H1 (cell line): Measurements from ENCODE around the gene CTSW. TPM values are rescaled to one million over a fixed set of nuclear protein-coding genes. Genes with fewer than 3 reads are reported as not detected.
A peak's percentile ranks its signal among the peaks of the same experiment; 100 is the strongest.

Source experiments
- CTCF ChIA-PET: fragments of 300-600 bp; sonication (Branson Sonifier 250); formaldehyde crosslinking; loops from one replicate; lab custom pipeline; 2021; ENCODE audit not compliant: partially characterized antibody; lab: Charles Lee
- POLR2A ChIA-PET: fragments of 300-600 bp; sonication (Branson Sonifier 250); formaldehyde crosslinking; loops from one replicate; lab custom pipeline; 2021; ENCODE audit warnings: inconsistent platforms; ENCODE audit not compliant: partially characterized antibody; lab: Charles Lee
- DNase-seq, 2 experiments: peaks; one replicate each; pipeline versions ENCODE4 v3.0.0 to v3.0.0-alpha.2; 2010 to 2022; ENCODE audit warnings: low spot score in 2 of 2, low read depth in 1 of 2, mixed read lengths in 1 of 2
- FAIRE-seq: peaks from 2 replicates; lab custom pipeline; 2011; peaks lifted over from hg19 to GRCh38; lab: Jason Lieb, UNC
- H2AFZ ChIP-seq: 2 replicates; pipeline ENCODE4 v1.8.1; 2012; ENCODE audit warnings: low read length, inconsistent platforms
- H2AK5ac ChIP-seq: 2 replicates; pipeline ENCODE4 v1.6.1; 2013; ENCODE audit warnings: low read depth, low read length
- H2BK120ac ChIP-seq: replicated peaks from 2 replicates; pipeline ENCODE3; 2013; ENCODE audit warnings: low read depth, low read length, inconsistent platforms
- H2BK12ac ChIP-seq: 2 replicates; pipeline ENCODE4 v1.6.1; 2013; ENCODE audit warnings: low read depth, low read length
- H2BK15ac ChIP-seq: 2 replicates; pipeline ENCODE4 v1.6.1; 2013; ENCODE audit warnings: low read length
- H2BK20ac ChIP-seq: 2 replicates; pipeline ENCODE4 v1.6.1; 2013; ENCODE audit warnings: low read length
- H2BK5ac ChIP-seq: 2 replicates; pipeline ENCODE4 v1.6.1; 2013; ENCODE audit warnings: low read depth, low read length
- H3K14ac ChIP-seq: 2 replicates; pipeline ENCODE4 v1.6.1; 2013; ENCODE audit warnings: inconsistent platforms; ENCODE audit not compliant: insufficient read length
- H3K18ac ChIP-seq: 2 replicates; pipeline ENCODE4 v1.6.1; 2013; ENCODE audit warnings: low read length; ENCODE audit errors: extremely low read depth
- H3K23ac ChIP-seq: 2 replicates; pipeline ENCODE4 v1.6.1; 2013; ENCODE audit warnings: inconsistent platforms; ENCODE audit not compliant: insufficient read length
- H3K23me2 ChIP-seq: 2 replicates; pipeline ENCODE4 v1.6.1; 2013; ENCODE audit warnings: low read depth, low read length
- H3K27ac ChIP-seq: 2 replicates; pipeline ENCODE4 v1.6.1; 2011; ENCODE audit warnings: low read depth, low read length, inconsistent platforms
- H3K27me3 ChIP-seq, 4 experiments: replicated peaks in 1 of 4; 1 replicate in 1 of 4; 2 replicates in 3 of 4; pipeline versions ENCODE4 v1.6.1 to v1.8.1; 2011 to 2013; ENCODE audit warnings: low read length in 3 of 4, mild to moderate bottlenecking in 3 of 4, inconsistent platforms in 2 of 4, mixed read lengths in 2 of 4, moderate library complexity in 1 of 4; ENCODE audit not compliant: control insufficient read depth in 3 of 4, insufficient read depth in 3 of 4; ENCODE audit errors: extremely low read depth in 1 of 4
- H3K36me3 ChIP-seq, 4 experiments: 2 replicates each; pipeline versions ENCODE4 v1.6.1 to v1.8.1; 2011 to 2013; ENCODE audit warnings: mild to moderate bottlenecking in 4 of 4, low read length in 3 of 4, moderate library complexity in 2 of 4, control low read depth in 1 of 4, inconsistent platforms in 1 of 4; ENCODE audit not compliant: insufficient read depth in 4 of 4, control insufficient read depth in 2 of 4
- H3K4ac ChIP-seq: replicated peaks from 2 replicates; pipeline ENCODE3; 2013; ENCODE audit warnings: low read length, low read depth, mixed read lengths, inconsistent platforms; ENCODE audit not compliant: insufficient read length
- H3K4me1 ChIP-seq, 4 experiments: replicated peaks in 1 of 4; 1 replicate in 1 of 4; 2 replicates in 3 of 4; pipeline versions ENCODE4 v1.6.1 to v1.8.1; 2011 to 2013; ENCODE audit warnings: low read length in 3 of 4, inconsistent platforms in 2 of 4, mixed read lengths in 1 of 4; ENCODE audit not compliant: insufficient read depth in 4 of 4, control insufficient read depth in 3 of 4
- H3K4me2 ChIP-seq, 2 experiments: 2 replicates each; pipeline versions ENCODE4 v1.6.1 to v1.8.1; 2011 to 2013; ENCODE audit warnings: low read depth in 2 of 2, low read length in 2 of 2, control low read depth in 1 of 2, inconsistent platforms in 1 of 2, mild to moderate bottlenecking in 1 of 2; ENCODE audit not compliant: insufficient read depth in 1 of 2
- H3K4me3 ChIP-seq, 4 experiments: fragments of 200-600, 300-600 bp in 1 of 4; sonication (generic), shearing (Covaris generic), sonication (Bioruptor Twin) in 1 of 4; 2 replicates each; pipeline versions ENCODE4 v1.5.1 to v1.8.1; 2011 to 2016; ENCODE audit warnings: low read length in 4 of 4, low read depth in 3 of 4, control low read depth in 2 of 4, inconsistent platforms in 2 of 4, mild to moderate bottlenecking in 2 of 4, mixed read lengths in 1 of 4, moderate library complexity in 1 of 4; ENCODE audit not compliant: insufficient read depth in 2 of 4; ENCODE audit errors: extremely low read depth in 1 of 4
- H3K56ac ChIP-seq: replicated peaks from 2 replicates; pipeline ENCODE3; 2013; ENCODE audit warnings: low read depth, mild to moderate bottlenecking, mixed read lengths, low read length, inconsistent platforms; ENCODE audit not compliant: insufficient read length
- H3K79me1 ChIP-seq: 2 replicates; pipeline ENCODE4 v1.6.1; 2013; ENCODE audit warnings: low read depth, low read length, control low read depth
- H3K79me2 ChIP-seq, 2 experiments: 2 replicates each; pipeline versions ENCODE4 v1.6.1 to v1.8.1; 2012 to 2013; ENCODE audit warnings: low read length in 2 of 2, mild to moderate bottlenecking in 2 of 2, inconsistent platforms in 1 of 2; ENCODE audit not compliant: insufficient read depth in 2 of 2, control insufficient read depth in 1 of 2
- H3K9ac ChIP-seq, 4 experiments: replicated peaks in 1 of 4; 1 replicate in 1 of 4; 2 replicates in 3 of 4; pipeline versions ENCODE4 v1.6.1 to v1.8.1; 2011 to 2013; ENCODE audit warnings: low read depth in 3 of 4, low read length in 3 of 4, control low read depth in 2 of 4, mild to moderate bottlenecking in 2 of 4, moderate library complexity in 2 of 4, inconsistent platforms in 1 of 4; ENCODE audit errors: extremely low read depth in 1 of 4
- H3K9me3 ChIP-seq, 2 experiments: 2 replicates each; pipeline versions ENCODE4 v1.6.1 to v1.8.1; 2012 to 2013; ENCODE audit warnings: mild to moderate bottlenecking in 2 of 2, moderate library complexity in 2 of 2, control low read depth in 1 of 2, inconsistent platforms in 1 of 2, low read depth in 1 of 2, low read length in 1 of 2, mixed read lengths in 1 of 2; ENCODE audit not compliant: insufficient read depth in 2 of 2
- H4K20me1 ChIP-seq, 2 experiments: replicated peaks in 1 of 2; 2 replicates each; pipeline versions ENCODE3 to v1.8.1; 2011 to 2013; ENCODE audit warnings: inconsistent platforms in 2 of 2, low read length in 2 of 2, mild to moderate bottlenecking in 1 of 2; ENCODE audit not compliant: insufficient read depth in 2 of 2, control insufficient read depth in 1 of 2
- H4K5ac ChIP-seq: 2 replicates; pipeline ENCODE4 v1.6.1; 2013; ENCODE audit warnings: low read length, low read depth, mixed read lengths, inconsistent platforms; ENCODE audit not compliant: insufficient read length
- H4K8ac ChIP-seq: 2 replicates; pipeline ENCODE4 v1.8.0; 2013; ENCODE audit warnings: mild to moderate bottlenecking, moderate library complexity, low read length, inconsistent platforms; ENCODE audit not compliant: insufficient read depth; ENCODE audit errors: extremely low read depth
- H4K91ac ChIP-seq: replicated peaks from 2 replicates; pipeline ENCODE3; 2013; ENCODE audit warnings: low read length, mixed read lengths, inconsistent platforms; ENCODE audit not compliant: insufficient read length
- CHD2 ChIP-seq: IDR thresholded peaks from 2 replicates; pipeline ENCODE4 v1.6.1; 2012; ENCODE audit warnings: low read length, improper control_type of control experiment
- POLR2AphosphoS5 ChIP-seq: IDR thresholded peaks from 2 replicates; pipeline ENCODE4 v1.6.1; 2011; ENCODE audit warnings: low read depth, low read length
- RAD21 ChIP-seq, 2 experiments: IDR thresholded peaks in 1 of 2; conservative IDR thresholded peaks in 1 of 2; 2 replicates each; pipeline ENCODE4 v1.6.1; 2011; ENCODE audit warnings: low read depth in 2 of 2, low read length in 2 of 2, improper control_type of control experiment in 1 of 2, inconsistent platforms in 1 of 2, mild to moderate bottlenecking in 1 of 2, moderate library complexity in 1 of 2
- WGBS, 2 experiments: shearing (Covaris generic) in 1 of 2; methylation state at CpG; one replicate each; pipeline versions ENCODE4 v1.1.6 to v1.1.7; 2013 to 2015; ENCODE audit warnings: low lambda C conversion rate in 2 of 2, mixed read lengths in 2 of 2, inconsistent platforms in 1 of 2, low coverage in 1 of 2, missing lambda C conversion rate in 1 of 2; ENCODE audit not compliant: insufficient replicate concordance in 2 of 2, insufficient coverage in 1 of 2, insufficient read length in 1 of 2; ENCODE audit errors: extremely low coverage in 1 of 2, missing lambda C conversion rate in 1 of 2; 5-methylcytosine and 5-hydroxymethylcytosine counted together
- polyA plus RNA-seq, 7 experiments: library from polyadenylated mRNA; depleted of rRNA in 3 of 7; stranded (reverse) in 5 of 7; unstranded in 2 of 7; fragments of >200 nt in 5 of 7; fragments of 200-250 nt in 2 of 7; gene quantifications; 1 replicate in 5 of 7; 2 replicates in 1 of 7; 4 replicates in 1 of 7; pipeline versions ENCODE4 v1.2.1 to v1.2.3, GENCODE V29; 2011 to 2013; ENCODE audit warnings: missing spikeins in 2 of 7, mixed read lengths in 2 of 7
- total RNA-seq: library from RNA; stranded (reverse); fragmentation: NEBNext Ultra II Directional; extraction: Animal tissue kit (Norgen Biotek cat#: 25700); gene quantifications from 2 replicates; pipeline ENCODE4 v1.2.1, GENCODE V29; 2021

CTSW gene
- total and polyA plus RNA-seq, 2 of the 8 experiments (the other 6 are each of a cell fraction or from before 2014, with no cell fraction given) = not detected

GRCh38 chr11:65852508-65853245 is 27.0 kb upstream of the CTSW start:
- WGBS, 2 experiments = 97% methylated on average over 24 of the region's 33 CpGs; no CpG with 5 or more reads in 1 of the 2 experiments
- Histone ChIP-seq H3K18ac (no peak overlapping the region; the same call in 1 of the 2 replicates), H3K27me3 (no peaks in the 10 kb centered on the region; a peak in 1 of 7 replicates), H3K23me2 (peaks cover 3% of the 10 kb centered on the region; the same call in 1 of the 2 replicates), H3K9ac (no peak overlapping the region), H3K14ac (no peak overlapping the region), H3K4ac (no peak overlapping the region), H2BK12ac (no peak overlapping the region), H3K79me1 (peaks cover 20% of the 10 kb centered on the region), H2BK5ac (0 out of 2 replicates have a peak overlapping the region, but pooled peaks have one; percentile 20), H3K79me2 (peaks cover 15 to 36% of the 10 kb centered on the region in 2 experiments), H2BK20ac (no peak overlapping the region), H3K4me3 (no peak overlapping the region), H3K23ac (no peak overlapping the region), H2BK15ac (no peak overlapping the region), H2AK5ac (no peak overlapping the region), H3K27ac (no peak overlapping the region), H4K91ac (no peak overlapping the region), H3K4me1 (peaks cover 0 to 10% (median under 1%) of the 10 kb centered on the region in 4 experiments; a peak in 5 of 7 replicates), H4K20me1 (peaks cover 29 to 30% of the 10 kb centered on the region in 2 experiments), H4K8ac (no peak overlapping the region), H2AFZ (no peak overlapping the region), H3K56ac (no peak overlapping the region), H3K4me2 (no peak overlapping the region), H3K36me3 (peaks cover 17 to 34% (median 31%) of the 10 kb centered on the region in 4 experiments), H2BK120ac (no peak overlapping the region), H4K5ac (no peak overlapping the region), H3K9me3 (peaks cover 7 to 10% of the 10 kb centered on the region in 2 experiments; a peak in 2 of 4 replicates)
- TF ChIP-seq CHD2 (peak; percentile 25; the same call in 1 of the 2 replicates), POLR2AphosphoS5 (peak; percentile 81), RAD21 (IDR thresholded peaks at IDR 0.05 in 1 of 2, conservative IDR thresholded peaks at IDR 0.05 in 1 of 2; ENCODE audit: low read depth in 2 of 2, low read length in 2 of 2) (no peak)
- ChIA-PET CTCF (interaction anchor here (0.7 to 15.2 kb wide), 25 partner anchors 9 to 198 kb away, joined by 3 to 283 read pairs (median 6); partner anchors contain the start of genes AP5B1, CCDC85B, CFL1 and CTSW), POLR2A (interaction anchor here (0.6 to 38.3 kb wide), 32 partner anchors 8 to 246 kb away, joined by 3 to 1071 read pairs (median 4); partner anchors contain the start of genes CCDC85B, CFL1, CTSW and EFEMP2)
- no peak for FAIRE-seq
- no peak for DNase-seq
